Stimulated activated CD8-positive, alpha-beta memory T cell treated with anti-CD3 and anti-CD28 coated beads, Interleukin-12 subunit alpha, Interleukin-12 subunit beta, amount 100 ng/mL, for 24 hours (primary cell): ENCODE data around the gene HES5.

Source experiments
- DNase-seq: peaks from one replicate; pipeline ENCODE4 v3.0.0-alpha.2; 2020; ENCODE audit errors: extremely low read depth

HES5 gene

DNA sequence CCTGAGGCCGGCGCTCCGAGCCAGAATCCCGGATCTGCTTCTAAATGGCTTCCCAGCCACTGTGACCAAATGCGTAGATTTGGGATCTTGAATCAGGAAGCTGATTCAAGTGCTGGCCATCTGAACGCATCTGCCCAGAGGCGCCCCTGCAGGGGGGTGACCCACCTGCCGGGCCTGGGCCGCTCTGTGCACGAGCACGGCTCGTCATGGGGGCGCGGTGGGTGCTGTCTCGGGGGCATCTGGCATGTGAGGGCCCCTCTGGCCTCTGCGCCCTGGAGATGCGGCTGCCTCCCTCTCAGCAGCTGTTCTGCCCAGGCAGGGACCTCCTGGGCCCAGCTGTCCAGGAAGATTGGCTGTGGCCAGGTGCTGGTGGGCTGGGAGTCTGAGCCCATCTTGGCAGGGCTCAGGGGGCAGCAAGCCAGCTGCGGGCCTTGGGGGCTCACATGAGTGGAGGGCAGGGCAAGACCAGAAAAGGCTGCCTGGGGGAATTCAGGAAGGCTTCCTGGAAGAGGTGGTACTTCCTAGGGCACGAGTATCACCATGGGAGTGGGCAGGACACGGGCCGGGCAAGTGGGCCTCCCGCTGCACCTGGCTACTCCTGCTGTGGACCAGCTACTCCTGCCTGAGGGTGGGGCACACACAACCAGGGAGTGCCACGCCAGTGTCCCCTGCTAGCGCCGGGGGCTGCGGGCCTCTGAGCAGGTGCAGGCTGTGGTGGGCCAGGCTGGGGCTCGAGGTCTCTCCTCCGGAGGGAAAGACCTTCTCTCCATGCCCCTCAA lies 28.8 kb downstream of the HES5 start:
- DNase-seq = no peak

DNA sequence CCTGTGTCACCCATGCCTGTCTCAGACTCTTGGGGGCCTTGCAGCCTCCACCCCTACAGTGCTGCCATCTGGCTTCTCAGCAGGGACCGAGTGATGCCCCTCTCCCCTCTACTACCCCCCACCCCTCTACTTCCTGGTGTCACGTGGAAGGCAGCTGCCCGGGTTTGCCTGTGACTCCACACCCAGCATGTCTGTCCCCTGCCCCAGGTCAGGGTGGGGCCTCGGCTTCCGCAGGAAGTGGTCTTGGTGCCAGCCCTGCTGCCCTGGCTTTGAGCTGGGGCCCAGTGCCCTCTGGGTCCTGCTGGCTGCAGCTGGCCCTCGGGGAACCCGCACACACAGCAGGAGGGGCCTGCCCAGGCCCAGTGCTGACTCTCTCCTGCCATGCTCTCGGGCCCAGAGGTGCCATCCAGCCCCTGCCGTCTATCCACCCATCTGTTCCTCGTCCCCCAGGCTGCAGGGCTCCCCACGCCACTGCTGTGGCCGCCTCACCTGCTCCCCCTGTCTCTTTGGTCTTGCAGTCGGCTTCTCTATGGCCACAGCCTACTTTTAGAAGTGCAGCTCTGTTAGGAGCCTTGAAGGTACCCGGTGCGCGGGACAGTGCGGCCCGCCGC lies 30.0 kb downstream of the HES5 start:
- DNase-seq = no peak

DNA sequence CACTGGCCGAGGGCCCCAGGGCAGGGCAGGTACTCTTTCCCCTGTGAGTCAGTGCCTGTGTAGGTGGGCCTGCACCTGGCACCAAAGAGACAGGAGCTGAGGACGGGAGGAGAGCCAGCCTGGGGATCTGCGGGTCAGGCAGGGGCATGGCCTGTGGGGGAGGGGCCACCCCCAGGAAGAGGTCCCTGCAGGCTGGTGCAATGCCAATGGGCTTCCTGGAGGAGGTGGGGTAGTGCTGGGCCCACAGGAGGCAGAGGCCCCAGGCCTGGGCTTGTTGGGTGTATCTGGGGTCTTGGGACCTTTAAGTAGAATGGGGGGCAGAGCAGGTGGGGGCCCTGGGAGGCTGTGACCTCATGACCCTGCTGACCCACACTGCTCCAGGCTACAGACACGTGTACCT lies 30.8 kb downstream of the HES5 start:
- DNase-seq = no peak

DNA sequence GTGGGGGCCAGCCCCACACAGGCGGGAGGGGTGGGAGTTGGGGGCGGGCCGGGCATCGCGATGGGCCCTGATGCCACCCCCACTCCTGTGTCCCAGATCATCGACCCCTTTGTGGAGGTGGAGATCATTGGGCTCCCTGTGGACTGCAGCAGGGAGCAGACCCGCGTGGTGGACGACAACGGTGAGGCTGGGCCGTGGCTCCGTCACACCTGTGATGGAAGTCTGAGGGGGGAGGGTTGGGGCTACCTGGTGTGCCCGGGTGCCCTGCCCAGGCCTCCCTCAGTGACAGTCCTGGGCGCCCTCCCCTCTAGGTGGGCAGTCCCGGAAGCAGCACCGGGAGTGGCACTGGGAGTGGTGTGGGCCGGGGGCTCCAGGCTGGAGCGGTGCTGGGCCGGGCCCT lies 31.4 kb downstream of the HES5 start:
- no peak for DNase-seq

DNA sequence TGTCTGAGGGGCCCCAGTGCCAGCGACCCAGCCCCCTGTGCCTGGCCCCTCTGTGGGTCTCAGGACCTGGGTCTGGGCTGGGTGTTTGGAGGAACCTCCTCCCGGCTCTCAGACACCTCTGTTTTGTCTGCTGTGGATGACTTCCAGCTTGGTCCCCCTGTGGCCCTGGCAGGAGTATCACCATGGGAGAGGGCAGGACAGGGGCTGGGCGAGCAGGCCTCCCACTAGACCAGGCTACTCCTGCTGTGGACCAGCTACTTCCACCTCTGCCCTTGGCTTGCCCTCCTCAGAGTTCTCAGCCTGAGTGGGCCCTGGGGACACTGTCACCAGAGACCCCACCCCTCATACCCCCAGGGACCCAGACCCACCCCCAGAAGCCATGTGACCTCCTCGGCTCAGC lies 32.2 kb downstream of the HES5 start:
- DNase-seq = no peak

DNA sequence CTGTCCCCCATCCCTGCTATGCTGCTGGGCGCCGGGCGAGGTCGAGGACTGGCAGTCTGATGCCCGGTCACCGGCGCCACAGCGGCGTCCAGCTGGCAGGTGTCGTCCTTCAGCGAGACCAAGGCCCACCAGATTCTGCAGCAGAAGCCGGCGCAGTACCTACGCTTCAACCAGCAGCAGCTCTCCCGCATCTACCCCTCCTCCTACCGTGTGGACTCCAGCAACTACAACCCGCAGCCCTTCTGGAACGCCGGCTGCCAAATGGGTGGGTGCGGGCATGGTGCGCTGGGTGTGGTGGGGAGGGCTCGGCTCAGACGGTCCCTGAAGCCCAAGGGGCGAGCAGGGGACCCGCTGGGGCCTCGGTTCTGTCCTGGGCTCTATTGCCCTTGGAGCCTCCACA lies 33.3 kb downstream of the HES5 start:
- no peak for DNase-seq

DNA sequence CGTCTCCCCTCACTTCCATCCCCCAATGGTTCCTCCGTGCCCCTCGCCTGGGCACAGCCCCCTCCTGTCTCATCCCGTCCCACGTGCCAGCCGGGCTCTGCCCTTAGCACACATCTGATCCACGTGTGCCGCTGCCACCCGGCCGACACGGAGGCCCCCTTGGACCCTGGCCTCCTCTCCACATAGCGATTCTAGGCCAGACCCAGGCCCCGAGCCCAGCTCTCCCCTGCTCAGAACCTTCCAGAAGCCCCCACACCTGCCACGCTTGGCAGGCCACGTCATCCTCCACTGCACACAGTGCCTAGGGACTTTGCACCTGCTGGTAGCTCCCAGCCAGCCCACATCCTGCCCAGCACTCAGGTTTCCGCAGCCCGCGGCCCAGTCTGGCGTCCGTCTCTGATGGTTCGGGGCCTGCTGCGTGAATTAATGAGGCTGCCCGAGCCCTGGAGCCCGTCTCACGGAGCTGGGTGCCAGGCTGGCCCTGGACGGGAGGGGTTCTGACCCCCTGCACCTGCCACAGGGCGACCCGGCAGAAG lies 33.9 kb downstream of the HES5 start:
- no peak for DNase-seq

DNA sequence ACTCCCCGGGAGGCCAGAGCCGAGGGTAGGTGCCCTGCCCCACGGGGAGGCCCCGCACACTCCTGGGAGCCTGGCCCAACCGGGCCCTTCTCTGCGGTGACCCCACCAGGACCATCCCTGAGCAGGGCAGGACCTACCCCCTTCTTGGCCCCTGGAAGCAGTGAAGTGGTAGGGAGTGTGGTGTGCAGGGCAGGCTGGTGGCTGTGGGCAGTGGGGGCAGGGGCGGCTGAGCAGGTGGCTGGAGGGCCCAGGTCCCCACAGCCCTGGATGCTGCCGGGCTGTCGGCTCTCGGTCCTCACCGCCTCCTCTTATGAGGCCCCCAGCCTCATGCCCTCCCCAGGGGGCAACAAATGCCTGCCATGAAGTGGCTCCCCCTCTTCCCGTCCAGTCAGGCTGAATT lies 34.5 kb downstream of the HES5 start:
- DNase-seq = no peak

DNA sequence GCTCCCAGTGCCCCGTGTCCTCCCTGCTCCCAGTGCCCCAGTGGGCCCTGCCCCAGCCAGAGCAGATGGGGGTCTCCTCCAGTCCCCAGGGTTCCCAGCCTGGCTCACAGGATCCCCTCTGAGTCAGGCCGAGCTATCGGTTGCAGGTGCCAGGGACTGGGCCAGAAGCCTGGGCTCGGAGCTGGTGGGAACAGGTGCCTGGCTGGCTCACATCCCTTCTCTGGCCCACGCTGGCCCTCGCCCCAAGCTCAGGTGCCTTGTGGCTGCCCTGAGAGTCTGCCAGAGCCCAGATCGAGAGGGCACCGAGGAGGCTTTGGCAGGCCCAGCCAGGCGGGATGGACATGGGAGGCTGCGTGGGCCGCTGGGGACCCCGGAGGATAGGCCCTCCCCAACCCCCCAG lies 35.0 kb downstream of the HES5 start:
- DNase-seq = no peak

DNA sequence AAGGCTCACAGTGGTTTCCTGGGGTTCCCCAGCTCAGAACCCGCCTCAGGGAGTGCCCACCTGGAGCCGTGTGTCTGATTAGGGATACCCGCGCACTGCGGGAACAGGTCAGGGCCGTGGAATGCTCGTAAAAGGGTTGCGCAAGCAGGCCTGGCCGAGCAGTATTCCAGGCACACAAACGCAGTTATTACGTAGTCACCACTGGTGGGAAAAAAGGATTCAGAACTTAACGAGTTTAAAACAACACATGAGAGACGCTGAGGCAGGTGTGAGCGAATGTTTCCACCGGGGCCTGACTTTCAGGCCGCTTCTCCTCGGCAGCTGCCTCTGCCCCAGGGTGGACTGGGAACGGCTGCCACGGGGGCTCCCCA lies 35.8 kb downstream of the HES5 start:
- no peak for DNase-seq

DNA sequence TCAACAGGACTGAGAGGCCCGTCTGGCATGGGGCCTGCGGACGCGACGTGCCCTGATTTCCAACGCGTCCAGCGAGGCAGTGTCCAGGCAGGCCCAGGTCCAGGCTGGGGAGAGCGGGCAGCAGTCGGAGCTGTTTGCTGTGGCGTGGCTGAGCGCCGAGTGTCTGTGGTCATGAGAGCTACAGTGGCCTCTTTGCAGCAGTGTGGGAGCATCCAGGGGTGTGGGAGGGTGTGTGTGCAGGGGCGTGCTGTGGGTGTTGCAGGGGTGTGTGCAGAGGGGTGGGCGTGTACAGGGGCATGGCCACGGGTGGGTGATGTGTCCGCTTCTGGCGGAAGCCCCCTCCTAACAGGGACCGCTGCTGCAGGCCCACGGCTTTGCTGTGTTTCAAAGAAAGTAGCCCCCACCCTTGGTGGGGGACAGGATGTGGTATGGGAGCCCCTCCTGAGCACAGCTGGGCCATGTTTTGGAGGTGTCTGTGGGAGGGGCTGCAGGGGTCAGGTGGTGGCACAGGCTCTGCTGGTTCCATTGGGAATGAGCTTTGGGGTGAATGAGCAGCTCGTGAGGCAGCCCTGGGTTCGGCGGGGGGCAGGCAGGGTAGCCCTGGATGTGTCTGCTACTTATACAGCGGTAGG lies 36.3 kb downstream of the HES5 start:
- no peak for DNase-seq

DNA sequence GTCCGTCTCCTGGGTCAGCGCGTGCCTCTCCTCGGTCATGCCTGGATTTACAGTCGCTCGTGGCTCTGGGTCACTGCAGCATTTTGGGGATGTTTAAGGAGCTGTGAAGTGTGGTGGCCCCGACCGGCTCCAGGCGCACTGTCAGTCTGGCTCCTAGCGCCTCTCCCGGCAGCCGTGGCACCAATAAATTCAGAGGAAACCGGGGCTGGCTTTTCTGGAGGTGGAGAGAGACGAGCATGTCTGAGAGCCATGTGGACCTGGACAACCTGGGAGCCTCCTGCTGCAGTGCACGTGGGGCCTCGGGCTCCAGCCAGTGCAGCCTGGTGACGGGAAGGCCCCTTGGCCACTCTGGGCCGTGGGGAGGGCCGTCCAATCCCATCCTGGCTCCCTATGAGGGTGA lies 36.8 kb downstream of the HES5 start:
- no peak for DNase-seq

DNA sequence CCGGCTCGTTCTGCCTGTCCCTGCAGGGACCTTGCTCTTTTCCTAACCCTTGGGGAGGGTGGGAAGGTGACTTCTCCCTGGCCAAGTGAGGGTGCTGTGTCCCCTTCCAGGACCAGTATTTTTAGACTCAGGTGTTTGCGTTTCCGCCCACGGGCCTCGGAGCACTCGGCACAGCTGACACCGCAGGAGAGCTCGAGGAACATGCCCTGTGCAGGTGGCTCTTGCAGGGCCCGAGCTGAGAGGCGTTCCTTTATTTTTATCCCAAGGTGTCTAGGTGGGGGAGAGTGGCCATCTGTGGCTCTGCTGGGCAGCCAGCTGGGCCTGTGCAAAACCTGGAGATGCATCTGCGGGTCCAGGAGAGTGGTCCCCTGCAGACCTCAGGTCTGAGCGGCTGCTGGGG lies 38.0 kb downstream of the HES5 start:
- no peak for DNase-seq

DNA sequence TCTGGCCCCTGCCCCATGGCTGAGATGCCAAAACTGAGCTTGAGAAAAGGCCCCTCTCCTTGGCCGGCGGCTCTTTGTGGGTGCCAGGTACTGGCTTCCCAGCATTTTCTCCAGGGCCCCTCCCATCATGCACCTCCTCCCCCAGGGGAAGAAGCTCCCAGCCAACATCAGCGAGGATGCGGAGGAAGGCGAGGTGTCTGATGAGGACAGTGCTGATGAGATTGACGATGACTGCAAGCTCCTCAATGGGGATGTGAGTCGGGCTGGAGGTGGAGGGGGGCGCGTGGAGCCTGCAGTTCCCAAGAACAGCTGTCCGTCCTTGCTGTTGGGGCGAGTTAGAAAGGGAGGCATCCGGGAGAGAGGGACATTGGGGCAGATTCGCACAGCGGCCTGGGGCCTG lies 40.4 kb downstream of the HES5 start:
- no peak for DNase-seq

DNA sequence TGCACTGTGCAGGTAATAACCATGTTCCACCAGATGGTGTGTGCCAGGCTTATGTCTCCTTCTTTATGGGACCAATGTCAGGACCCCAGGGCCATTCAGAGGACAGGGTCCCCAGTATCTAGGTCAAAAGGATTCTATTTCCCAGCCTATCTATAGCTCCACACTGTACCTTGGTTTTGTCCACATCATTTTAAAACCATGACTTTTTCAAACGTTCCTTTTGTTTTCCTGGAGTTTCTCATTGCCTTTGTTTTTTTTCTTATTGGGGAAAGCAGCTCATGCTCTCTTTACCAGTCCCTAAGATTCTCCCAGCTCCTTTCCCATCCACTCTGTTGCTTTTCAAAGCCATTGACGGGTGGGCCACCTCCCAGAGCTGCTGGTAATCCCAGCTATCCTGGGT lies 41.4 kb downstream of the HES5 start:
- no peak for DNase-seq

DNA sequence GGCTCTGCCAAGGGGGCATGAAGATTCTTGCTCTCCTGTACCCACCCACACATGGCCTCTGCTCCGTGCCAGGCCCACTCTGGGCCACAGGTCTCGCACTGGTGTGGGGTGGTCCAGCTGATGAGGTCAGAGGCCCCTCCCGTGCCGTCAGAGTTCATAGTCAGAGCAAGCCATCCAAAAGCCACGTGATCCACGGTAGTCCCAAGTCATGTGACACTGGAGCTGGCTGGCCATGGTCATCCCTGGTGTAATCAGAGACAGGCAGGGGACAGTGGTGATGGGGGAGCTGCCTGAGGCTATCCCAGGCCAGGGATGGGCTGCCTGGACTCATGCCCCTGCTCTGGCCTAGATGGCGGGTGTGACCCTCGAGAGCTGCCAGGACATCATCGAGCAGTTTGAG lies 43.5 kb downstream of the HES5 start:
- no peak for DNase-seq

DNA sequence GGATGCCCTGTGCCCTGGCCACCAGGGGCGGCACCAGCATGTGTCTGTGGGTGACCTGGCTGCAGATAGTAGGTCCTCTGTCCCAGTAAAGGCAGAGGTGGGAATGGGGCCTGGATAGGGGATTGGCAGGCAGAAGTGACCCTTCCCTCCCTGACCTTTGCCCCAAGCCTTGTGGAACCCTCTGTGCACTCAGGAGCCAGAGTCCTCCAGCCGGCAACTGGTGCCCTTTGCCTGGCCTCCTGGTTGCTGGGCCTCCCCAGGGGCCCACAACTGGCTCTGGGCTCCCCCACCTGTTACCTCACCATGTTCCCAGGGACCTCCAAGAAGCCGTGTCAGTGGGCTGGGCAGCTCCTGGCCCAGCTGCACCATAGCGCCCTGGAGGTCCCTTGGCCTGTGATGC lies 44.0 kb downstream of the HES5 start:
- no peak for DNase-seq

DNA sequence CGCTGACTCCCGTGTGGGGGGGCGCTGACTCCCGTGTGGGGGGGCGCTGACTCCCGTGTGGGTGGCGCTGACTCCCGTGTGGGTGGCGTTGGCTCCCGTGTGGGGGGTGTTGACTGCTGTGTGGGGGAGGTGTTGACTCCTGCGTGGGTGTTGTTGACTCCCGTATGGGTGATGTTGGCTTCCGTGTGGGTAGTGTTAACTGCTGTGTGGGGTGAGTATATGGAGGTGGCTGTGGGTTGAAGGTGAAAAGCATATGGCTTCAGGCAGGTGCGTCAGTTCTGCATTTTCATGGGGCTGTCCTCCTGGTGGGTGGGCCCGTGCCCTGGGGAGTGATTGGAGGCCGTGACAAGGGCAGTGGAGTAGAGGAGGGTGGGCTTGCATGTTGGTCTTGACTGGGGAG lies 46.1 kb downstream of the HES5 start:
- DNase-seq = no peak

DNA sequence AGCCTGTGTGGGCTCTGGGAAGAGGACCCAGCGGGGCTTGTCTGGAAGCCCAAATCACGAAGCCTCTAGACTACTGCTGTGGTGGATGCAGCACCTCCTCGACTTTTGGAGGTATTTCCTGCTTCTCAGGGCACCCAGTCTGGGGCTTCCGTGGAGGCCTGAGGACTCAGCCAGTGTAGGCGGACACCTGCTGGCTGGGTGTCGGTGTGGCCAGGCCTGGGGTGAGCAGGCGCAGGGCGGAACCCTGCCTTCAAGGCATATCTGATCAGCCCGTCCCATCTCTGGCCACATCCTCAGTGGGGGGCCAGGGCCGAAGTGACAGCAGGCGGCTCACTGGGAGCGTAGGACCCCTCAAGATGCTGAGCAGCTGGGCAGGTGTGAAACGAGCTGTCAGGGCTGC lies 47.0 kb downstream of the HES5 start:
- no peak for DNase-seq

DNA sequence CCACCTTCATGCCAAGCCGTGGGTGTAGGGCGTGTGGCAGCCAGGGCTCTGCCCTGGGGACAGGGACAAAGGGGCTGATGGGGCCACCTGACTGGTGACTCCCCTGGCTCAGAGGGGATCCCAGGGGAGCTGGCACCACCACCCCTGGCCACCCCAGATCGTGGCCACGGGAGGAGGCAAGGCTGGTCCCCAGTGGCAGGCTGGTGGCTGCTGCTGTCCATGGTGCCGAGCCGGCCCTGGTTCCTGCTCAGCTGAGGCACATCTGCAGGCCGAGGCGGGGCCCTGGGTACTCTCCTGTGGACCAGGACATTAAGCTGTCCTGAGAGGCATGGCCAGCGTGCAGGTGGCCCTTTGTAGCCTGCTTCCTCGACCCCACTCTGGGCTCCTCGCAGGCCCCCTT lies 47.5 kb downstream of the HES5 start:
- DNase-seq = no peak

DNA sequence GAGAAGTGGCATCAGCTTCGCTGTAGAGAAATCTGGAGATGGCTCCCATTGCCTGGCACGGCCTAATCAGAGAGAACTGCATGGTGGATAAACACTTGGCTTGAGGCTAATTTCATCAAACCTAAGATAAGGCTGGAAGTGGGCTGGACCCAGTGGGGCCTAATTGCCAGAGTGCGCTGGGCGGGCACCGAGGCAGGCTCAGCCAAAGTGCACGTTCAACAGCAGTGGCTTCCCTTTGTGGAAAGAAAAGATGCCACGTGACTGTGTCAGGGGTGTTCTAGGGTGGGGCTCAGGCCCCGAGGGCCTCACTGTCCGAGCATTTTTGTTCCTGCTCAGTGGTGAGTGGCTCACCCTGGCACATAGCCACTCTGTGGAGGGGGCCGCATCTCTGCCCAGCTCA lies 48.2 kb downstream of the HES5 start:
- DNase-seq = no peak

DNA sequence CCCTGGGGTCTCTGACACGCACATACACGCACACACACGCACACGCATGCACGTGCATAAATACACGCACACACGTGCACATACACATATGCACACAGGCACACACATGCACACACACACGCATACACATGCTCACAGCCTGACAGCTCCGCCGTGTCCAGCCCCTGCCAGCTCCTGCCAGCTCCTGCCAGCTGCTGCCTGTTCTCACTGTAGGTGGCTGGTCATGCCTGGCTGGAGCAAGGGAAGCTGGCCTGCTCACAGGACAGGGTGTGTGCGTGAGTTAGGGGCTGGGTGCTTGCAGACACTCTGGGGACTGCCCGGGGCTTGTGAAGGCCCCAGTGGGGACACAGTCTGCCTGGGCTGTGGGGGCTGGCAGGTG lies 49.1 kb downstream of the HES5 start:
- no peak for DNase-seq

DNA sequence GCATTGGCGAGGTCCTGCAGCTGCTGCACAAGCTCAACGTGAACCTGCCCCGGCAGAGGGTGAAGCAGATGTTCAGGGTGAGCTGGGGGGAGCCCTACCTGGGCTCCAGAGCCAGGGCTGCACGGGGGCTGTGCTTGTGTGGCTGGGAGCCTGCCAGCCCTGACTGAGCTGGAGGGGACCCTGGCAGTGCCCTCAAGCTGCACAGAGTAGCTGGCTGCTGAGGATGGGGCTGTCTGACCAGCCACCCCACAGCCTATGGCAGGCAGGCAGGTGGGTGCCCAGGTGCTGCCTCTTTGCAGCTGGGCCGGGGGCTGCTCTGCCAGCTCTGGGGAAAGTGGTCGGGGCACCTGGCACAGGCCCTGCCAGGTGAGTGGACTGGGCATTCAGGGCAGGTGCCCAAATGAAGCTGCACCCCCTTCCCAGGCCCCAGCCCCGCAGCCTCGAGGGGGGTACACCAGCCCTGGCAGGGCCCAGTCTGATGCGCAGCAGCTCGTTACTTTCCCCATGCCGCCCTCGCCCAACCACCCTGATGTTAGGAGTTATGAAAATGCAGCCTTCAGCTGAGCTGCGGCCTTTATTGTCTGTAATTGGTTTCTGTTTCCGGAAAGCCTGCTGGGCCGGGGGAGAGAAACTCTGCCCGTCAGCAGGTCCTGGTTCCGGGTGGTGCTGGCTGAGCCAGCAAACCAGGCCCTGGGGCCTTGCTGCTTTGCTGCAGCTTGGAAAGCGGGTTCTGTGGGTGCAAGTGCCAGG lies 49.7 kb downstream of the HES5 start:
- DNase-seq = no peak
